ENCODE measurements around the gene SSR3.

SSR3 gene

GRCh38 chr3:156498307-156498706 lies 56.6 kb downstream of the SSR3 start:
- no peak for DNase-seq (ENCODE audit: low spot score)
- in situ Hi-C loops (cut with MboI; ENCODE audit: low pct_unique_long_range_greater_than_20kb, low sequenced_read_pairs, unreplicated experiment): no loop called here
- no peak for TF ChIP-seq CTCF (IDR thresholded peaks at IDR 0.05; ENCODE audit: extremely low read depth, insufficient read depth, missing control alignments)

GRCh38 chr3:156497326-156497725 lies 57.6 kb downstream of the SSR3 start:
- in situ Hi-C loops (cut with MboI; ENCODE audit: low pct_unique_long_range_greater_than_20kb, low sequenced_read_pairs, unreplicated experiment): no loop called here
- no peak for DNase-seq (ENCODE audit: low spot score)
- no peak for TF ChIP-seq CTCF (IDR thresholded peaks at IDR 0.05; ENCODE audit: extremely low read depth, insufficient read depth, missing control alignments)

- in situ Hi-C loops (cut with MboI; ENCODE audit: low pct_unique_long_range_greater_than_20kb, low sequenced_read_pairs, unreplicated experiment): no loop called here
- no peak for TF ChIP-seq CTCF (IDR thresholded peaks at IDR 0.05; ENCODE audit: extremely low read depth, insufficient read depth, missing control alignments)
- DNase-seq (ENCODE audit: low spot score): no peak
Observed at GRCh38 chr3:156495816-156496215, 59.1 kb downstream of the SSR3 start.

GRCh38 chr3:156493887-156494286 lies 61.0 kb downstream of the SSR3 start:
- in situ Hi-C loops (cut with MboI; ENCODE audit: low pct_unique_long_range_greater_than_20kb, low sequenced_read_pairs, unreplicated experiment): no loop called here
- no peak for DNase-seq (ENCODE audit: low spot score)
- no peak for TF ChIP-seq CTCF (IDR thresholded peaks at IDR 0.05; ENCODE audit: extremely low read depth, insufficient read depth, missing control alignments)

GRCh38 chr3:156492801-156493261 lies 62.1 kb downstream of the SSR3 start:
- no peak for DNase-seq (ENCODE audit: low spot score)
- in situ Hi-C loops (cut with MboI; ENCODE audit: low pct_unique_long_range_greater_than_20kb, low sequenced_read_pairs, unreplicated experiment): no loop called here
- TF ChIP-seq CTCF (IDR thresholded peaks at IDR 0.05; ENCODE audit: extremely low read depth, insufficient read depth, missing control alignments): no peak

GRCh38 chr3:156491192-156491591 lies 63.7 kb downstream of the SSR3 start:
- TF ChIP-seq CTCF (IDR thresholded peaks at IDR 0.05; ENCODE audit: extremely low read depth, insufficient read depth, missing control alignments): no peak
- no peak for DNase-seq (ENCODE audit: low spot score)
- in situ Hi-C loops (cut with MboI; ENCODE audit: low pct_unique_long_range_greater_than_20kb, low sequenced_read_pairs, unreplicated experiment): no loop called here
